Tibial artery (tissue), 4 donors: ENCODE data around the gene ATXN7L2.

Source experiments
- DNase-seq, 2 donors: peaks; one replicate each; pipeline ENCODE4 v3.0.0-alpha.2; 2019
- H3K27ac ChIP-seq, 2 donors: fragments of 200-600 bp; sonication (generic) in 1 of 2; 1 replicate in 1 of 2; 2 replicates in 1 of 2; pipeline ENCODE4 v1.5.1; 2018 to 2019; ENCODE audit warnings: mild to moderate bottlenecking in 1 of 2
- H3K27me3 ChIP-seq, 2 donors: fragments of 200-600 bp; sonication (generic) in 1 of 2; one replicate each; pipeline versions ENCODE4 v1.5.1 to v1.6.0; 2016 to 2019
- H3K36me3 ChIP-seq, 3 donors: fragments of 200-600 bp; sonication (generic) in 2 of 3; one replicate each; pipeline ENCODE4 v1.5.1; 2016 to 2019; ENCODE audit warnings: mild to moderate bottlenecking in 2 of 3
- H3K4me1 ChIP-seq, 4 donors: fragments of 200-600 bp; sonication (generic) in 2 of 4; 1 replicate in 3 of 4; 2 replicates in 1 of 4; pipeline ENCODE4 v1.5.1; 2016 to 2019
- H3K4me3 ChIP-seq, 2 donors: fragments of 200-600 bp; sonication (generic) in 1 of 2; 1 replicate in 1 of 2; 2 replicates in 1 of 2; pipeline ENCODE4 v1.5.1; 2018 to 2019; ENCODE audit warnings: mild to moderate bottlenecking in 2 of 2
- H3K9me3 ChIP-seq, 3 donors: fragments of 200-600 bp; sonication (generic) in 1 of 3; one replicate each; pipeline ENCODE4 v1.5.1; 2016 to 2019
- intact Hi-C: fragments of 100-400 bp; cut with DNase I; formaldehyde crosslinking; loops from one replicate; pipeline ENCODE4 v1.15.0; 2023; ENCODE audit warnings: low total_unique reads
- TF ChIP-seq, protein P1 (sequence below), 2 experiments: fragments of 200-600 bp in 1 of 2; fragments of 450-650 bp in 1 of 2; IDR thresholded peaks; one replicate each; pipeline ENCODE4 v1.5.1; 2017 to 2019; ENCODE audit warnings: antibody characterized with exemption in 2 of 2, mild to moderate bottlenecking in 1 of 2, moderate library complexity in 1 of 2

Gene ATXN7L2, protein sequence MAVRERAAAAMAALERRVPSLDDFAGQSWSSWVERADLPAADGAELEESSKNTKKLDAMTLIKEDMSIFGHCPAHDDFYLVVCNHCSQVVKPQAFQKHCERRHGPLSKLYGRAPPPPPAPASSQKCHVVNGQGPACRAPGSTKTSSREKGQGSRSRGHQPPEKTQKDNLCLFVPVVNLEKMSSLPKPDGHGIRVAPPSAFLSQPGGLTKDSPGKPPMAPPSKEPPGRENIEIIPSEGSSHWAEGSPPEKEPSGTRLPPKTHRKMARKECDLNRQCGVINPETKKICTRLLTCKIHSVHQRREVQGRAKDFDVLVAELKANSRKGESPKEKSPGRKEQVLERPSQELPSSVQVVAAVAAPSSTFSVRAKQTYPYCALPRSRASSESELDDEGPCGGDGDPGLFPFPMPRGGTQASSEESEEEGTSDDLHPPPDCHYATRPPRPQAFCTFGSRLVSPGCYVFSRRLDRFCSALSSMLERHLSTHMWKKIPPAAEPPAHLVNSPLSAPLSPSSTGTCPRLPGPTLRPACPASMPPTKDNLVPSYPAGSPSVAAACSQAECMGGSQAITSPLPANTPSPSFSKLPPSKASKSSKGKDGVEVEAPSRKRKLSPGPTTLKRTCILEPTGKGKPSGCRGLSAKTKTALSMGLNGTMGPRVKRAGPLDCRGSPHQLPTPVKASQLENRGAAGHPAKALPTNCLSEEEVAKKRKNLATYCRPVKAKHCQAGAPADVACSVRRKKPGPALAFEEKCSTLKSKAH

GRCh38 chr1:109483672-109484518 lies at the start of gene ATXN7L2:
ATXN7L2 (plus strand) TSS chr1:109483905; CDS start chr1:109483954, 49 bp downstream.
- Histone ChIP-seq H3K27me3 (no peaks in the 10 kb centered on the region), H3K36me3 (peaks cover 0 to 21% (median 3%) of the 10 kb centered on the region in 3 donors), H3K9me3 (no peaks in the 10 kb centered on the region), H3K4me1 (peaks cover 0 to 19% (median 16%) of the 10 kb centered on the region in 4 donors), H3K27ac (peak within 1 kb of the TSS; percentile 89 to 97), H3K4me3 (peak within 1 kb of the TSS; percentile 60 to 82)
- TF ChIP-seq, protein P1, sequence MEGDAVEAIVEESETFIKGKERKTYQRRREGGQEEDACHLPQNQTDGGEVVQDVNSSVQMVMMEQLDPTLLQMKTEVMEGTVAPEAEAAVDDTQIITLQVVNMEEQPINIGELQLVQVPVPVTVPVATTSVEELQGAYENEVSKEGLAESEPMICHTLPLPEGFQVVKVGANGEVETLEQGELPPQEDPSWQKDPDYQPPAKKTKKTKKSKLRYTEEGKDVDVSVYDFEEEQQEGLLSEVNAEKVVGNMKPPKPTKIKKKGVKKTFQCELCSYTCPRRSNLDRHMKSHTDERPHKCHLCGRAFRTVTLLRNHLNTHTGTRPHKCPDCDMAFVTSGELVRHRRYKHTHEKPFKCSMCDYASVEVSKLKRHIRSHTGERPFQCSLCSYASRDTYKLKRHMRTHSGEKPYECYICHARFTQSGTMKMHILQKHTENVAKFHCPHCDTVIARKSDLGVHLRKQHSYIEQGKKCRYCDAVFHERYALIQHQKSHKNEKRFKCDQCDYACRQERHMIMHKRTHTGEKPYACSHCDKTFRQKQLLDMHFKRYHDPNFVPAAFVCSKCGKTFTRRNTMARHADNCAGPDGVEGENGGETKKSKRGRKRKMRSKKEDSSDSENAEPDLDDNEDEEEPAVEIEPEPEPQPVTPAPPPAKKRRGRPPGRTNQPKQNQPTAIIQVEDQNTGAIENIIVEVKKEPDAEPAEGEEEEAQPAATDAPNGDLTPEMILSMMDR (IDR thresholded peaks at IDR 0.05): no peak
- peak; percentile 88 to 96 for DNase-seq
- intact Hi-C loops: loop anchor here (10.0 kb wide), 1 partner anchor 219 kb away; no protein-coding TSS in a partner anchor

- TF ChIP-seq, protein P1 (IDR thresholded peaks at IDR 0.05): no peak
- DNase-seq: no peak
- H3K36me3 ChIP-seq: no peaks in the 10 kb centered on the region
- no peak overlapping the region for H3K4me3 ChIP-seq
- peaks cover 0 to 12% (median 0%) of the 10 kb centered on the region in 4 donors for H3K4me1 ChIP-seq
- intact Hi-C loops: no loop called here
- no peak overlapping the region for H3K27ac ChIP-seq
- no peaks in the 10 kb centered on the region for H3K9me3 ChIP-seq
- peaks cover 0 to 7% of the 10 kb centered on the region in 2 donors for H3K27me3 ChIP-seq
These were observed 49.2 kb upstream of the ATXN7L2 start for GRCh38 chr1:109434484-109434883.

- H3K27ac ChIP-seq: peak overlapping the region in 1 of 2 donors; percentile 2
- H3K9me3 ChIP-seq: no peaks in the 10 kb centered on the region
- intact Hi-C loops: no loop called here
- no peak for DNase-seq
- TF ChIP-seq, protein P1 (IDR thresholded peaks at IDR 0.05): no peak
- H3K27me3 ChIP-seq: peaks cover 0 to 14% of the 10 kb centered on the region in 2 donors
- H3K4me1 ChIP-seq: peaks cover 0 to 12% (median 0%) of the 10 kb centered on the region in 4 donors
- no peaks in the 10 kb centered on the region for H3K36me3 ChIP-seq
- H3K4me3 ChIP-seq: no peak overlapping the region
These were observed 44.9 kb upstream of the ATXN7L2 start for GRCh38 chr1:109438798-109439297.

GRCh38 chr1:109441069-109441468 lies 42.6 kb upstream of the ATXN7L2 start:
- intact Hi-C loops: no loop called here
- TF ChIP-seq, protein P1 (IDR thresholded peaks at IDR 0.05): no peak
- H3K27me3 ChIP-seq: peaks cover 0 to 20% of the 10 kb centered on the region in 2 donors
- no peak overlapping the region for H3K27ac ChIP-seq
- H3K4me3 ChIP-seq: no peak overlapping the region
- no peaks in the 10 kb centered on the region for H3K36me3 ChIP-seq
- H3K9me3 ChIP-seq: no peaks in the 10 kb centered on the region
- no peak for DNase-seq
- H3K4me1 ChIP-seq: peaks cover 0 to 12% (median 0%) of the 10 kb centered on the region in 4 donors

GRCh38 chr1:109443476-109443875 lies 40.2 kb upstream of the ATXN7L2 start:
- TF ChIP-seq, protein P1 (IDR thresholded peaks at IDR 0.05): no peak
- H3K27me3 ChIP-seq: peaks cover 0 to 22% of the 10 kb centered on the region in 2 donors
- H3K4me1 ChIP-seq: peaks cover 0 to 11% (median 0%) of the 10 kb centered on the region in 4 donors
- intact Hi-C loops: no loop called here
- H3K27ac ChIP-seq: no peak overlapping the region
- no peaks in the 10 kb centered on the region for H3K9me3 ChIP-seq
- no peak for DNase-seq
- no peak overlapping the region for H3K4me3 ChIP-seq
- no peaks in the 10 kb centered on the region for H3K36me3 ChIP-seq
